GM18858 (cell line): Measurements from ENCODE around the gene XIRP1.

Experiments
- ATAC-seq: cut with Tn5 transposase; IDR thresholded peaks from one replicate; pipeline ENCODE4 v1.9.1; 2021; ENCODE audit not compliant: unreplicated experiment

The XIRP1 gene

GRCh38 chr3:39147711-39148434 lies 44.5 kb downstream of the XIRP1 start:
- peak; percentile 26 for ATAC-seq

DNA sequence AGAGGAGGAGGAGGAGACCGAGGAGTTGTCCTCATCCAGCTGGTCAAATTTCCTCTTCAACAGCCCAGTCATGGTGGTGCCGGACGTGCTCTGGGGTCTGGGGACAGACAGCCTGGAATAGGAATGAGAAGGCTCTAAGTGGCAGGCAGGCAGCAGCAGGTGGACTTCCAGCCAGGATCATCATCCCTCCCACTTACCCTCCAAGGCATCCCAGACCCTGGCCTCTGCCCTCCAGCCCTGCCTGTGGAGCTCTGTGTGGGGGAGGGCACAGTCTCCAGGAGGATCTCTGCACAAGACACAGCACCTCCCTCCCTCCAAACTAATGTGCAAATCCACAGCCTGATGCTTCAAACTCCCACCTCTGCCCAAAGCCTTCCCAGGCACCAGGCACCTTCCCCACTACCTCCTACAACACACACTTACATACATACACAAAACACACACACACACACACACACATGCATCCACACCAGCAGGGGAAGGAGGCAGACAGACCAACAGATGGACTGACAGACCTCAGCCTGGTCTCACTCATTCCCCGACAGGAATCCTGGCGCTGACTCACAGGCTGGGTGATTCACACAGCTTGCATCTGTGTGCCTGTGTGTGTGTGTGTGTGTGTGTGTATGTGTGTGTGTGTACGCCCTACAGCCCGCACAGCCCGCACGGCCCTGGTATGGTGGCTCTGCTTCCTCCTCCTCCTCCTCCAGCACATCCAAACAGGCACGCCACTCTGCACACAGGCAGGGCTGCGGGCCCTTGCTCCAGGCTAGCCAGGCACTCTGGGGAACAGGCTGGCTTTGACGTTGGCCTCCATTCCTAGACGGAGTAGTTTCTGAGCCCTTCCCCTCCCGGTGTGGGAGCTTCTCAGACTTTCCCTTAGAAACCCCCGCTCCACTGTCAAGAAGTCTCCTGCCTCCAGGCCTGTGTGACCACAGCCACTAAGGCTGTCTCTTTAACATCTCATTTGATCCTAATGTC lies 45.5 kb downstream of the XIRP1 start:
- ATAC-seq = no peak

- ATAC-seq = no peak
Observed at GRCh38 chr3:39146083-39146501, 46.3 kb downstream of the XIRP1 start.

DNA sequence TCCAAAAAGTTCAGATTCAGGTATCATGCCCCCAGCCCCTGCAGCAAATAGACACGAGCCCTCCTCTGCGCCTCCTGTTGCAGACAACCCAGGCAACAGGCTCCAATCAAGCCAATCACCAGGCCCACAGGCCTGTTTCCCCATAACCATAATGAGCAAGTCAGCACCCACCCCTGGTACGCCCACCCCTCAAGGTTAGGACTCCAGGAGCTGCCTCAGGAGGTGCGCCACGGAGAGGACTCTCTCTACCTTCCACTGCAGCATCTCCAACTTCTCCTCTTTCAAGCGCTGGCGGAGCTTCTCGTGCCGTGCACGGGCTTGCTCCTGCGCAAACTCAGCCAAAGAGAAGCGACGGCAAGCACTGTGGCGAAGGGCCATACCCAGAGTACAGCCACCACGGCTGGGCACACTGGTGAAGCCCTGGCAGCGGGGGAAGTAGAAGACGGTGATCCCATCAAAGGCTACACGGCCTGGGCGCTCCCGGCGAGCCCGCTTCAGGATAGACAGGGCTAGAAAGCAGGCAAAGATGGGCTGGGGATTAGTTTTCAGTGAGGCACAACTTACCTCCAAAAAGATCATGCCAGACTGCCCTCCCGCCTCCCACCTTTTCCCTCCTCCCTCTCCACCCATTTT lies 47.5 kb downstream of the XIRP1 start:
- no peak for ATAC-seq

DNA sequence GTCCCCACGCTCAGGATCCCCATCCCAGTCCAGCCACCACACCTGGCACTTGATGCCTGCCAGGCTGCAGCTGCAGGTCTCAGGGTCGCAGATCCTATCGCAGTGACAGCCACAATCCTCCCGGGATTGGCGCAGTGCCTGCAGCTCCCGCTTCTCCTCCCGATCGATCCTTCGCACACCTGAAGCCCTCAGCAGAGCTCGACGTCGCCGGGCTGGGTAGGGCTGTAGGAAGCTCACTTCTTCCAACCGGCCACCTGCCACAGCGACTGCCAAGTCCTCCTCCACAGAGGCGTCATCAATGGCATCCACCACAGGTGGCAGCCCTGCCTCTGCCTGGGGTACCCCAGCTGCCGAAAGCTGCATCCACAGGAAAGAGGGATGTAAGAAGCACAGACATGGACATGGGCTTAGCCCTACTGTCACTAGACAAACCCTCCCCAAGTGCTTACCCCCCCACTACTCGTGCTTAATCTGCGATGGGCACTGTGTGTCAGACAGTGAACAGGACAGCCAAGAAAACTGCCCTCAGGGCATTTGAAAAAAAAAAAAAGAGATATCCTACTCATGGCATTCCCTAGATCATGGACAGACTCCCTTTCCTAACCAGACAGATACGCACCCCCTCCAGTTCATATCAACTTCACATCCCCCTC lies 48.2 kb downstream of the XIRP1 start:
- no peak for ATAC-seq

DNA sequence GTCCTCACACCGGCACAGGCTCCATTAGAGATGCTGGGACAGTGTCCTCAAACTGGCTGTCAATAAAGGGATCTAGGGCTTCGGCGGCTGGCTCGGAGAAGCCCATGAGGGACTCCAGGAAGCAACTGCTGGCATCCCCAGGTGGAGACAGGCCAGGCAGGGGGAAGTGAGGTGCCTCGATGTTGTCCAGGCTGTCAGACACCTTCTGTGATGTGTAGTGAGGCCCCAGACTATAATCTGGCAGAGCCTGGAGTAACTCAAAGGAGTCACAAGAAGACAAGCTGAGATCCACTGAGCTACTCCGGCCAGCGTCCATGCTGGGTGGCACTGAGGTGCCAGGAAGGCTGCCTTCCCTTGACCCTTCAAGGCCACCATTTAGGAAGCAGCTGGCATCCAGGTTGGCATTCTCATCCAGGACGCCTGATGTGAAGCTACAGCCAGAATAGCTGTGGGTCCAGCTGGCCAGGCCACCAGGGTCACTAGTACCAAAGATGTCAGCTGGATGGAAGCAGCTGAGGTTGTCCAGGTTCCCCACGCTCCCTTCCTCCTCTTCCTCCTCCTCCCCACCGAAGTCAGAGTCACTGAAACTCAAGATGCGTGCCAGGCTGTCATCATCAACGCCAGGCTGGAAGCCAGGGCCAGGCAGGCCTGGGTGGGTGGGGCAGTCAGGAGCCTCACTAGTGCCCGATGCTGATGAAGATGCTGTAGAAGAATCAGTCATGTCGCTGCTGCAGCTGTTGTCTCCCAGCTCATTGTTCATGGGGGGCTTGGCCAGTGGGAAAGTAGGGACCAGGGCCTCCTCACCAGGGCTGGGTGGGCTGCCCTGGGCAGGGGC lies 49.1 kb downstream of the XIRP1 start:
- no peak for ATAC-seq

- no peak for ATAC-seq
Observed at GRCh38 chr3:39142067-39142466, 50.3 kb downstream of the XIRP1 start.

DNA sequence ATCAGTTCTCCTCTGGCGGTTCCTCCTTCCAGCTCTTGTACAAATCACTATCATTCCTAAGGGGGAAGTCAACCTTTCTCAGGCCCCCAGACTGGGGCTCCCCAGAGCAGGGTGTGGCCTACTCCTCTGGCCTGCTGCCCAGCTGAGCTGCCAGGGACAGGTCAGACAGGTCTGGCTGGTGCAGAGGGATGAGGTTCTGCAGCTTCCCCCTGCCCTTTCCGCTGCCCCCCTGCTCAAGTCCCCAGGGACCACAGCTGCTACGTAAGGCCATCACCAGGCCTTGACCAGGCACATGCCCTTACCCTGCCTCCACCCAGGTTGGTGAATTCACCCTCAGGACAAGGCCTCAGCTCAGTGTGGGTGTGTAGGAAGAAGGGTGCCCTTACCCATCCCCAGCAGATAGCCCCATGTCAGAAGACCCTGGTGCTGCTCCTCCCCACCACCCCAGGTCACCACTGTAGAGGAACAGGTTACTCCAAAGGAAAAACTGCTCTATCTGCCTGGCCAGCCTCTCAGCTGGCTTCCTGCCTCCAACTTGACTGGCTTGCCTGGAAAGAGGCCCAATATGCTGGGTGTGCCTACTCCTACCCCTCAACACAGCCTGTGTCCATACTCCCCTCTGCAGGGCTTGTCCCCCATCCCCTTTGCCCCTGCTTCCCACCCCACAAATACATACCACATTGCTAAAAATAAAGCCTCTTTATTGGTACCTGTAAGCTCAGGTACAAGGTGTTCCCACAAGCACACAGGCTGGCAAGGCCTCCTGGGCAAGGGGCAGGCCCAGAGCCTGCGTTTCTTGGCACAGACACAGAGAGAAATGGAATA lies 51.0 kb downstream of the XIRP1 start:
- no peak for ATAC-seq

DNA sequence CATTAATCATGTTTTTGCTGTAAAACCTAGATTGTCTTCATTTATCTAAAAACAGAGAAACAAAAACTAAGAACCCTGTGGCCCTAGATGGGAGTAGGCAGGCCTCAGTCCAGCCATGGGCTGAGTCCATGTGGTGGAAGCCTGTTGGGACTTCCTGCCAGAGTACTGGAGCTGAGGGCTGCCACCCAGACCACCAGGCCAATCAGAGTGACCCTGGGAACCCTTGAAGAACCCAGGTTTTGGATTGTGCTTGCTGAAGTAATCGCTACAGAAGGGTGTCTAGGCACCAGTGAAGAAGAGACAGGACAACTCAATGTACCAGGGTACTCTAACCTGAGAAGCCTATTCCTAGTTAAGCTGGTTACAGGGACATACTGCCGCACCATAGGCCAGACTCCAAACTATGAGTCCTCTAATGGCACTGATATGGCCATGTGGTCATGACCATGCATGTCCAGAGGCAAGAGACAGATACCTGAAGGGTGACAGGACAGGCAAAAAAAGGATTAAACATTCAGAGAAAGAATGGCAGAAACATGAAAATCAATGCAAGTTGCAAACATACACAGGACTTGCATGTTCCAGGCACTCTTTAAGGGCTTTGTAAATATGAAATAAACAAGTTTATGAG lies 51.9 kb downstream of the XIRP1 start:
- ATAC-seq = no peak

DNA sequence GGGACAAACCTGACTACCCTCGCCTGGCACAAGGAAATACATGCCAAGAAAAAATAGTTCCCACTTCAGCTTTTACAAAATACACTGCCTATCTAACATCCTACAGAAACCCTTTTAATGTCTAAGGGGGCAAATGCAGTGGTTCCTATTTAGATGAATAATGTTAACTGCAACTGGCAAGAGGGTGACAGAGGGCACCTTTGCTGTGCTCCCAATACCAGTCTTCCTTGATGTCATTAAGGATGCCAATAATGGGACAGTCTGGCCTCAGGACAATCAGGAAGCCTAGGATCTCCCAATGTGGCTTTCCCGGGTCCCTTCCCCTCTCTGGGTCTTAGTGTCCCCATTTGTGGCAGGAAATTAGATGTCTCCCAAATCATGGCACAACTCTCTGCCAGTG lies 53.0 kb downstream of the XIRP1 start:
- ATAC-seq = no peak

DNA sequence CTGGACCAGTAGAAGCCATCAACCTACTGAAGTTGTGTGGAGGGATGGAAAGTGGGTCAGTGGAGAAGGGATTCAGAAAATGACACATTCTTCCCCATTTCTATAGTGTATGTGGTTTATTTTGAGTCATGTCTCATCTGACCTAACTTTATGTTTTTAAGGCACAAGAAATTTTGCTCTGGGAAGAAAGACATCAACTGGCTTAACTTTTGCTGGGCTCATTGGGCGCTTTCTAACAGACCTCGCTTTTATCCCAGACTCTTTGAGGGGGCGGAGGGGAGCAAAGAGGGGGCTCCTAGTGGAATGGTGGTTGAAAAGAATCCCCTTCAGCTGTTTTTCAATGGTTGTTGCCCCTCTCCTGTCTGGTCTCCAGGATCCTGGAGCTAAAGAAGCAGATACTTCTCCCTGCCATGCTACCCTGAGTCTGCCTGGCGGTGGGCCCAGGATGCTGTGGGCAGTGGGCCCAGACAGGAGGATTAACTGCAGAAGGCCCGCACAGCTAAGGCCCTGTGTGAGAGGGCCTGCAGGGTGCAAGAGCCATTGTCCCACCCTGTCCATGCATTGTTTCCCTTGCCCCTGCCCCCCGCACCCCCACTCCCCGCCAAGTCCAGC lies 53.5 kb downstream of the XIRP1 start:
- ATAC-seq = no peak

- ATAC-seq = no peak
Observed at GRCh38 chr3:39137991-39138803, 54.2 kb downstream of the XIRP1 start.

DNA sequence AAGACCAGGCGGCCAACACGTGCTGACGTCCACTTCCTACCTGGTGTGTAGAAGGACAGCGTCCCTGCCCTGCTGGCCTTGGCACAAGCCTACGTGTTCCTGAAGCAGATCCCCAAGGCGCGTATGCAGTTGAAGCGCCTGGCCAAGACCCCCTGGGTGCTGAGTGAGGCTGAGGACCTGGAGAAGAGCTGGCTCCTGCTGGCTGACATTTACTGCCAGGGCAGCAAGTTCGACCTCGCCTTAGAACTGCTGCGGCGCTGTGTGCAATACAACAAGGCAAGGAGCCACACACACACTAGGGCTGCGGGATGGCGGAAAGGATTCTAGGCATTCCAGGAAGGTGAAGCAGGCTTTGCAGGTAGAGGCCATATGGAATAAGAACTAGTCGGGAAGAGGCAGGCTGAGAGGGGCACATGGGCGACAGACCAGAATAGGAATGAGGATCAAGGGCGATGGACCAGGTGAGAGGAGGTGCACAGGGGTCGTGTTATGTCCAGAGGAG lies 54.9 kb downstream of the XIRP1 start:
- no peak for ATAC-seq

GRCh38 chr3:39136533-39137434 lies 55.6 kb downstream of the XIRP1 start:
- no peak for ATAC-seq

DNA sequence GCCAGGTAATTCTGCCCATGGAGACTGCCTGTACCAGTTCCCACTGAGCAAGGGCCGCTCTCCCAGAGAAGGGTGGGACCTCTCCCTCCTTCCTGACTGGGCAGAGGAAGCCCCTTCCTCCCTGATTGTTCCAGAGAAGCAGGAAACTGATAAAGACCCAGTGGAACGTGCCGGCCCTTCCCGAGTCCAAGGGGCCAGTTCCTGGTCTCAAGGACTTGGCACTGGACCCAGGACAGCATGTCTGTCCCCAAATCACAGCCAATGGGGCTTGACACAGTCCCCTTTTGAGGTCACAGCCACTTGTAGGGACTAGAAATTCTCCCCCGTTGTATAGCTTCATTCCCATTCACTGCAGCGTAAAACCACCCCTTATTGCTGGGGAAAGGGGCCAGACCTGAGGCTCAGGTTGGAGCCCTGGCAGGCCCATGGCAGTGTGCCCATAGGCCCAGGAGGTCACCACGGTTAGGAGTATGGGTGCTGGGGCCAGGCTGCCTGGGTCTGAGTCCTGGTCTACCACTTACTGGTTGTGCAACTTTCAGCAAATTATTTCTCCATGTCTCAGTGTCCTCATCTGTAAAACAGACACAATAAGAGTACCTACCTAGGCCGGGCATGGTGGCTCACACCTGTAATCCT lies 57.1 kb downstream of the XIRP1 start:
- no peak for ATAC-seq

- no peak for ATAC-seq
Observed at GRCh38 chr3:39134305-39134704, 58.1 kb downstream of the XIRP1 start.
